GM21360 (cell line): ENCODE measurements around the gene PIK3R4.

Source experiments
- ATAC-seq: cut with Tn5 transposase; IDR thresholded peaks from one replicate; pipeline ENCODE4 v1.9.1; 2021; ENCODE audit warnings: mild to moderate bottlenecking, moderate library complexity; ENCODE audit not compliant: unreplicated experiment

Gene PIK3R4

GRCh38 chr3:130746246-130747039 lies at the start of gene PIK3R4:
TSS of gene PIK3R4 (minus strand) at chr3:130746829. CDS start at chr3:130745218, 1,611 bp downstream.
- ATAC-seq, result peak; percentile 86

GRCh38 chr3:130795396-130795795 lies 48.8 kb upstream of the PIK3R4 start:
- no peak for ATAC-seq

- no peak for ATAC-seq
Observed at GRCh38 chr3:130792246-130792645, 45.6 kb upstream of the PIK3R4 start.

GRCh38 chr3:130789782-130790322 lies 43.2 kb upstream of the PIK3R4 start:
- no peak for ATAC-seq

GRCh38 chr3:130787422-130788068 lies 40.9 kb upstream of the PIK3R4 start:
- no peak for ATAC-seq

- ATAC-seq, result no peak
Observed at GRCh38 chr3:130786306-130786705, 39.7 kb upstream of the PIK3R4 start.

- ATAC-seq, result no peak
Observed at GRCh38 chr3:130783629-130784028, 37.0 kb upstream of the PIK3R4 start.

- no peak for ATAC-seq
Observed at GRCh38 chr3:130779486-130779885, 32.9 kb upstream of the PIK3R4 start.

- peak; percentile 89 for ATAC-seq
Observed at GRCh38 chr3:130779031-130779430, 32.4 kb upstream of the PIK3R4 start.

- ATAC-seq, result no peak
Observed at GRCh38 chr3:130773366-130773765, 26.7 kb upstream of the PIK3R4 start.

- no peak for ATAC-seq
Observed at GRCh38 chr3:130772129-130772528, 25.5 kb upstream of the PIK3R4 start.

- ATAC-seq, result no peak
Observed at GRCh38 chr3:130770644-130771043, 24.0 kb upstream of the PIK3R4 start.

- no peak for ATAC-seq
Observed at GRCh38 chr3:130761730-130762311, 15.2 kb upstream of the PIK3R4 start.

GRCh38 chr3:130760922-130761321 lies 14.3 kb upstream of the PIK3R4 start:
- ATAC-seq, result no peak

GRCh38 chr3:130759692-130760338 lies 13.2 kb upstream of the PIK3R4 start:
- peak; percentile 60 for ATAC-seq

GRCh38 chr3:130758624-130759369 lies 12.2 kb upstream of the PIK3R4 start:
- no peak for ATAC-seq

GRCh38 chr3:130757611-130758150 lies 11.1 kb upstream of the PIK3R4 start:
- no peak for ATAC-seq

GRCh38 chr3:130755666-130756065 lies 9.0 kb upstream of the PIK3R4 start:
- ATAC-seq, result no peak

GRCh38 chr3:130748981-130749380 lies 2.4 kb upstream of the PIK3R4 start:
- no peak for ATAC-seq

- no peak for ATAC-seq
Observed at GRCh38 chr3:130748467-130748861, 1.8 kb upstream of the PIK3R4 start.
